NB4 (cell line): ENCODE measurements around the gene RSPH6A.

Source experiments
- POLR2A ChIP-seq: IDR thresholded peaks from 2 replicates; pipeline ENCODE4 v1.6.1; 2011; ENCODE audit warnings: mild to moderate bottlenecking; ENCODE audit not compliant: insufficient read length; ENCODE audit errors: extremely low read depth
- TF ChIP-seq, protein P1 (sequence below): IDR thresholded peaks from one replicate; pipeline ENCODE4 v1.5.1; 2012; ENCODE audit warnings: low read depth, low read length
- TF ChIP-seq, protein P2 (sequence below): IDR thresholded peaks from 2 replicates; pipeline ENCODE4 v1.6.1; 2011; ENCODE audit warnings: low read depth, low read length

DNA sequence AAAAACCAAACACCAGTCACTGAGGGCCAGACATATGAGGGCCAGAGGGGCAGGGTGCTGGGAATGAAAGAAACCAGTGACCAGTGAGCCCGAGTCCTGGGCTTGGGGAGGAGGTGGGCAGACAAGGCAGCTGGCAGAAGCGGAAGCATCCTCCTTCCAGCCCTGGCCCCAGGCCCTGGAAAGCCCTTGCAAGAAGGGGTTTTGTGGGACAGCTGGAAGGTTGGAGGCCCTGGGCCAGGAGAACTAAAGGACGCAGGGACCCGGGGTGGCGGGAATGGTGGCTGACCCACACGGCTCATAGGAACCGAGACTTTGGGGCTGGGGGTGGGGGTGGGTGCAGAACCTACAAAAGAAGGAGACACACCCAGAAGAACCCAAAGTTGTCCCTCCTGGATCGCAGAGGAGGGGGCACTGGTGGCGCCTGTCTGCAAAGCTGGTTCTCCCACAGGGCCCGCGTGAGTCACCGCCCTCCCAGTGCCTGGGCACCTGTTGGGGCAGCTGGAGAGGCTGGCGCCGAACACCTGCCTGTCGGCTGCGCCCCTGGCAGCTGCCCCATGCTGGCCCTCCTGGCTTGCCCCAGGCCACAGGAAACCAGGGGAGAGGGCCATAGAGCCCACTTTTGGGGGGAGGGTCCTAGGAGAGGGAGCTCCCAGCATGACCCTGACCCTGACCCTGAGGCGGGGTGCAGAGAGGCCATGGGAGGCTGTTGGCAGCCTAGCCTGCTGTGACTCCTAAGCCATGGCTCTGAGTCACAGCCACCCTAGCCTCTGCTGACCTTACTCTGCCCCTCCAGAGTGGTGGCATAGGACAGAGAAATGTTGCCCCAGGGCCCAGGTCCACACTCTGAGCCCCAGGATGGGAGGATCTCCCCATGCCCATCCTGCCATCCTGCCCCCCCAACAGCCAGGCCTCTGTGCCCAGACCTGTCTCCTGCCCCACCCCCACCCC lies 33.6 kb downstream of the RSPH6A start:
- TF ChIP-seq, protein P1, sequence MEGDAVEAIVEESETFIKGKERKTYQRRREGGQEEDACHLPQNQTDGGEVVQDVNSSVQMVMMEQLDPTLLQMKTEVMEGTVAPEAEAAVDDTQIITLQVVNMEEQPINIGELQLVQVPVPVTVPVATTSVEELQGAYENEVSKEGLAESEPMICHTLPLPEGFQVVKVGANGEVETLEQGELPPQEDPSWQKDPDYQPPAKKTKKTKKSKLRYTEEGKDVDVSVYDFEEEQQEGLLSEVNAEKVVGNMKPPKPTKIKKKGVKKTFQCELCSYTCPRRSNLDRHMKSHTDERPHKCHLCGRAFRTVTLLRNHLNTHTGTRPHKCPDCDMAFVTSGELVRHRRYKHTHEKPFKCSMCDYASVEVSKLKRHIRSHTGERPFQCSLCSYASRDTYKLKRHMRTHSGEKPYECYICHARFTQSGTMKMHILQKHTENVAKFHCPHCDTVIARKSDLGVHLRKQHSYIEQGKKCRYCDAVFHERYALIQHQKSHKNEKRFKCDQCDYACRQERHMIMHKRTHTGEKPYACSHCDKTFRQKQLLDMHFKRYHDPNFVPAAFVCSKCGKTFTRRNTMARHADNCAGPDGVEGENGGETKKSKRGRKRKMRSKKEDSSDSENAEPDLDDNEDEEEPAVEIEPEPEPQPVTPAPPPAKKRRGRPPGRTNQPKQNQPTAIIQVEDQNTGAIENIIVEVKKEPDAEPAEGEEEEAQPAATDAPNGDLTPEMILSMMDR = no peak
- TF ChIP-seq POLR2A = no peak
- TF ChIP-seq, protein P2, sequence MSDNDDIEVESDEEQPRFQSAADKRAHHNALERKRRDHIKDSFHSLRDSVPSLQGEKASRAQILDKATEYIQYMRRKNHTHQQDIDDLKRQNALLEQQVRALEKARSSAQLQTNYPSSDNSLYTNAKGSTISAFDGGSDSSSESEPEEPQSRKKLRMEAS = no peak
